NCI-H1417 (cell line): ENCODE measurements around the gene JCHAIN.
"Not testable (repeated sequence)": the region's sequence is repeated elsewhere in the genome, so short reads cannot be mapped to it uniquely, and the experiment has no call there.

Experiments
- DNase-seq, 3 experiments: peaks; one replicate each; lab custom pipeline; 2025; lab: John Stamatoyannopoulos, UW

The JCHAIN gene

GRCh38 chr4:70688795-70689231 lies 22.5 kb upstream of the JCHAIN start:
- peak in 1 of 3 experiments; percentile 37 for DNase-seq

- DNase-seq, result peak; percentile 96 to 100 (median 99)
Observed at GRCh38 chr4:70687821-70688794, 21.8 kb upstream of the JCHAIN start, which contains the start of gene UTP3. TSS of gene UTP3 (plus strand) at chr4:70688532. CDS start at chr4:70688678, 146 bp downstream.

DNA sequence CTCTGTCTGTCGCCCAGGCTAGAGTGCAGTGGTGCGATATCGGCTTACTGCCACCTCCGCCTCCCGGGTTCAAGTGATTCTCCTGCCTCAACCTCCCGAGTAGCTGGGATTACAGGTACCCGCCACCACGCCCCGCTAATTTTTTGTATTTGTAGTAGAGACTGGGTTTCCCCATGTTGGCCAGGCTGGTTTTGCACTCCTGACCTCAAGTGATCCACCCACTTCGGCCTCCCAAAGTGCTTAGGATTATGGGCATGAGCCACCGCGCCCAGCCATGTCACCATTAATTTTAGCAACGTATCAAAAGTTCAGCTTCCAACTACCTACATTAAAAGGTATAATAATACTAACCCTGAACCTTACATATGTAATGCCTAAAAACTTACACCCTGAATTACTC lies 21.1 kb upstream of the JCHAIN start:
- DNase-seq, result no peak

DNA sequence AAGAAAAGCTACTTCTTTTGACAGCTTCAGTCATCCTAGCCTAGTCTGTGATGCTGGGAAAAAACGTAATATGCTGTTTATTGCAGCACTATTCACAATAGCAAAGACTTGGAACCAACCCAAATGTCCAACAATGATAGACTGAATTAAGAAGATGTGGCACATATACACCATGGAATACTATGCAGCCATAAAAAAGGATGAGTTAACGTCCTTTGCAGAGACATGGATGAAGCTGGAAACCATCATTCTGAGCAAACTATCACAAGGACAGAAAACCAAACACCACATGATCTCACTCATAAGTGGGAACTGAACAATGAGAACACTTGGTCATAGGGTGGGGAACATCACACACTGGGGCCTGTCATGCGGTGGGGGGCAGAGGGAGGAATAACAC lies 15.8 kb upstream of the JCHAIN start:
- not testable (repeated sequence) for DNase-seq

DNA sequence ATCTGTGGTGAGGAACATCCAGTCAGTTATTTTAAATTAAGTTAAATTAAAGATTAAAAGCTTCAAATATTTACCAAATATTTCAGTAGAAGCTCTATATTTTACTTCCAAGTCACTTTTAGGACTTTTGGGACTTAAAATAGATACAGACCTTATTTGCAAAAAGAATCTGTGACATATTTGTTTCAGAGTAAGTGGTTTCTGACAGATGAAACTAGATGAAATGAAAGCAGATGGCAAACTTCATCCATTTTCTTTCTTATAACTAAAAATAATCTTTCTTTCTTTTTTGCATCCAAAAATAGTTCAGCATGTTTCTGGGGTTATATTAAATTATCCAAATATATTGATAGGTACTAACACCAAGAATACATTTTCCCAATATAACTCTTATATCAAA lies 15.4 kb upstream of the JCHAIN start:
- no peak for DNase-seq

DNA sequence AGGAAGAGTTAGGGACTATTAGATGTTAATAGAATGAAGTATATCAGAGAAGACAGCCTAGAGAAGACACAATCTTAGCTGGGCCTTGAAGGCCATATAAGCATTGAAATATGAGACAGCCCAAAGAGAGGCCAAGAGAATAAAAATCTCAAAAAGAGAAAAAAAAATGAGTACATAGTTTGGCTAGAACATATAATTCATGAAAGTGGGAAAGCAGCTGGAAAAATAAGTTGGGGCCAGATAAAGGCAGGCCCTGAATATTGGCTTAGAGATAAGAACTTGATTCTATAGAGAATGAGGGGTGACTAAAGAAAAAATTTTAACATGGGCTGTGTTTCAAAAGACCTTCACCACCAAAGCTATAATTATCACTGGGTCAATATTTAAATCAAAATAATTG lies 14.6 kb upstream of the JCHAIN start:
- no peak for DNase-seq

DNA sequence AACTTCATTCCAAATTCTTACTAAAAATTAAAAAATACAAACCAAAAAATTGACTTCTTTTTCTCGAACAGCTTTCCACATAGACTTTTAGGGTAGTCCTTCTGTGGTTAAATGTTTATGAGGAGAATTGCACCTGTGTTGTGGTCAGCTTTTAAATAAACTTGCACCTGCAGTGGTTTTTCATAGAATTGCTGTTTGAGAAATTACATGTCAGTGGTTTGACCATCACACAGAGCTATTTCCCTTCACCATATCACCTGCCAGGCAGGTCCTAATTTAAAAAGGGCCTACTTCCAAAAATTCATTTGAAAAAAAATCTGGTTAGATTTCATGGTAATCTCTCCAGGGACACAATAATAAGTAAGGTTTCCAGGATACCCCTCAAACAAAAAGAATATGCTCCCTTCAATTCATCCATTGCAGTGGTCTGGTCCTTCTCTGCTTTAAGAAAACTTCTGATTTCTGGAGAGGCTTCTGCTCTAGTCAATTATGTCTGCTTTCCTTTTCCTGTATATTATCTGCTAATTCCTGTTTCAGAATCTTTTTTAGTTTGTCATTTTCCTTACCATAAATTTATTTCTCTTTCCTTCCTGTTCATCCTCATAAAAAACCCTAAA lies 12.2 kb upstream of the JCHAIN start:
- DNase-seq, result no peak

DNA sequence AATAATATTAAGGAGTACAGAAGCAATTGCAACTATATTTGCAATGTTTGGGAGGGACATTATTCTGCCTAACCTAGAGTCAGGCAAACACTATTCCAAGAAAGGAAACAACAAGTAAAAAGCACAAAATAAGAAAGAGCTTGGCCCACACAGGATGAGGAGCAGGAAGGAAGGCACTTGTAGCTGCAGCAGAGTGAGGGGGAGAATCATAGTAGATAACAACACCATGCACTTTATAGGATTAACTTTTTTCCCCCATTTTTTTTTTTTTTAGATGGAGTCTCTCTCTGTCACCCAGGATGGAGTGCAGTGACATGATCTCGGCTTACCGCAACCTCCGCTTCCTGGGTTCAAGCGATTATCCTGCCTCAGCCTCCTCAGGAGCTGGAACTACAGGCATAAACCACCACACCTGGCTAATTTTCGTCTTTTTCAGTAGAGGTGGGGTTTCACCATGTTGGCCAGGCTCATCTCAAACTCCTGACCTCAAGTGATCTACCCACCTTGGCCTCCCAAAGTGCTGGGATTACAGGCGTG lies 10.3 kb upstream of the JCHAIN start:
- DNase-seq, result no peak

- no peak for DNase-seq
Observed at GRCh38 chr4:70674731-70675130, 8.4 kb upstream of the JCHAIN start.

DNA sequence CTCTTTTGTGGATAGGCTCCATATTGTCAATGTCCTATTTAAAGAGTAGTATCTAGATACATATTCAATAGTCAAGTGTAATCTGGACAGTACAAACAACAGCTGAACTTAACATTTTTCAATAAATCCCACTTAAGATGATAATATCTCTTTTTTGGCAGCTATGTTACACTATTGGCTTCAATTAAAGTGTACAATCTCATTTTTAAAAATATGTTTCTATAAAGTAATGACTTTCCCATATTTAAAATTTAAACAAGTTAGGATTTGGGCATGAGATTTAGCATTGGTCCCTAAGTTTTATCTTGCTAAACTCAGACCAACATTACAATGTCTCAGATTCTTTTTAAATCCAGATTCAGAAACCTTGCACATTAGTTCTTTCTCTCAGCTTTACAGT lies 7.9 kb upstream of the JCHAIN start:
- no peak for DNase-seq

GRCh38 chr4:70671091-70671490 lies 4.8 kb upstream of the JCHAIN start:
- no peak for DNase-seq

- no peak for DNase-seq
Observed at GRCh38 chr4:70670332-70671014, 4.2 kb upstream of the JCHAIN start.

- DNase-seq, result no peak
Observed at GRCh38 chr4:70667740-70668535, 1.6 kb upstream of the JCHAIN start.

GRCh38 chr4:70661309-70661922 lies 4.9 kb downstream of the JCHAIN start:
- DNase-seq, result not testable (repeated sequence)

DNA sequence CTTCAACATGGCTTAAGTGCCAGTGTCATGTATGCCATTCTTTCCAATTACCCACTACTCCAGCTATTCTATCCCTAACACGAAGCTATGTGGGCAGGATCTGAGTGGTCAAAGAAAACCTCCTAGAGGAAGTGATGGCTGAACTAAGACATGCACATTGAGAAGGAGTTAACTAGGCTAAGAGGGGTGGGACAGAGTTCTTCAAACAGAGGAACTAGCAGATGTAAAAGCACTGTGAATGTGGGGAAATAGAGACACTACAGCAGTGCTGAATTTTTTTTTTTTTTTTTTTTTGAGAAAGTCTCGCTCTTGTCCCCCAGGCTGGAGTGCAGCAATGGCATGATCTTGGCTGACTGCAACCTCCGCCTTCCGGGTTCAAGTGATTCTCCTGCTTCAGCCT lies 6.2 kb downstream of the JCHAIN start:
- DNase-seq, result no peak

GRCh38 chr4:70658418-70658817 lies 7.9 kb downstream of the JCHAIN start:
- no peak for DNase-seq

DNA sequence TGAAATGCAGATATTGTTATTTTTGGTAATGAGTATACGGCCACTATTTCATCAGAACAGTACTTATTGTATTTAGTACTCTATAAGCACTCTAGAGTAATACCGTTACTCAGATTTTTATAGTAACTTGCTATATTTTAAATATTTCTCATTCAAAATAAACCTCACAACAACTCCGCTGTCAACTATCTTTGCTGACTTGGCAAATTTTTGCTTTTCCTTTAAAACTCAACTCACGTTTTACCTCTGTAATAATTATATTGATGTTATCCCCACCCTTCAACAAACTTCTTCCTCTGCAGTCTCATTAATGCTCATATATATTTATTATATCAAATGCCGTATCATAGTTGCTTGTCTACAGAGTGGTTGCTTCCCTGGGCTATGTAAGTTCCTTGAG lies 9.0 kb downstream of the JCHAIN start:
- no peak for DNase-seq

- no peak for DNase-seq
Observed at GRCh38 chr4:70654605-70655011, 11.7 kb downstream of the JCHAIN start.

GRCh38 chr4:70651864-70652506 lies 14.3 kb downstream of the JCHAIN start:
- peak; percentile 7 to 65 (median 61) for DNase-seq

GRCh38 chr4:70650741-70651140 lies 15.6 kb downstream of the JCHAIN start:
- DNase-seq, result not testable (repeated sequence)
